ENCODE data around the gene NAALADL2.
"Not testable (repeated sequence)": the region's sequence is repeated elsewhere in the genome, so short reads cannot be mapped to it uniquely, and the experiment has no call there.

Gene NAALADL2

GRCh38 chr3:175478301-175478700 is 619.2 kb downstream of the NAALADL2 start:
- DNase-seq (ENCODE audit: low read depth, low spot score) = no peak

GRCh38 chr3:175479175-175479574 is 620.0 kb downstream of the NAALADL2 start:
- no peak for DNase-seq (ENCODE audit: low read depth, low spot score)

DNA sequence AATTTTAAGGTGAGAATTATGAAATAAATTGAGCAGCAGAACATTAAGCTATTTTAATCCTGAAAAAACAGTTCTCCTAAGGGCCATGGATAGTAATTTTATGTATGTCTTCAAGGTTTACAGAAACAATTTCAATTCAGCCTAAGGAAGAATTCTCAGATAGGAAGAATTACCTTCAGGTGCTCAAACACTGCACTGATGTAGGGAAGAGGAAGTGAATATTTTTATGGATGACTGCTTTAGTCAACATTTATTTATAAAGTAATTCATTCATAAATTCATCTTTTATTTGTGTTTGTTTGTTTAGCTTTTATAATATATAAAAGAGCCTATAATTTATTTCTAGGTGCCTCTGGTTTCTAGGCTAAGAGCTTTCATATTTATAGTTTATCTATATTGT is 620.7 kb downstream of the NAALADL2 start:
- no peak for DNase-seq (ENCODE audit: low read depth, low spot score)

DNA sequence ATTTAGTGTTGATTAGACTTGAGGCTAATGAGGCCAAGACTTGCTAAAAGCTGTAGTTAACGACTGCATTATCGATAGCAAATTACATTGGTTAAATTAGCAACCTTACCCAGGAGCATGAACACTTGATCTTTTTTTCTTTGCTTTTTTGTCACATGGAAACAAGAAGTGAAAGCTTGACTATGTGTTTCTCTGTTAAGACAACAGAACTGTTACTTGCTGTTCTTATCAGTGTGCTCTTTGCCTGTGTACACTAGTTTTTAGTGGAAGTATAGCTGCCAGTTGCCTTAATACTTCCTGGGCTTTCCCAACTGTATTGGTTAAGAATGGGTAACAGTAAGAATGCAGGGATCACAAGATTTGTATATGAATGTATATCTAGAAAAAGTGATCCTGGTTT is 625.5 kb downstream of the NAALADL2 start:
- DNase-seq (ENCODE audit: low read depth, low spot score) = no peak

GRCh38 chr3:175485436-175485835 is 626.3 kb downstream of the NAALADL2 start:
- DNase-seq (ENCODE audit: low read depth, low spot score) = no peak

- no peak for DNase-seq (ENCODE audit: low read depth, low spot score)
Measured at GRCh38 chr3:175486255-175486654, 627.1 kb downstream of the NAALADL2 start.

DNA sequence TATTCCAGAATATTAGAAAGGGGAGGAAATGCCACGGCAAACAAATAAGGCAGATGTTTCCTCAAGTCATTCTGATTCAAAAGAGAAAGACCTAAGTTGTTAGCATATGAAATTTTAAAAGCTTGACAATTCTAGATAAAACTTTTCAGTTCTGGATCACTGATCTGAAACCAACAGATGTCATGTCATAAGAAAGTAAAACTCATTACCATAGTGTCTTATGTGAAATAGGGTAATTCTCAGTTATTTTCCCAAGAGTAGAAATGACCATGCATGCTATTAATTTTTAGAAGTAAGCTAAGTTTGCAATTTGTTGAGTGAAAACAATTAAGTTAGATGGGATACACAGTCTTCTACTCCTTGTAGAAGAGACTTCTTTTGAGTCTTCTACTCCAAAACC is 630.3 kb downstream of the NAALADL2 start:
- DNase-seq (ENCODE audit: low read depth, low spot score) = no peak

GRCh38 chr3:175493301-175493700 is 634.2 kb downstream of the NAALADL2 start:
- DNase-seq (ENCODE audit: low read depth, low spot score) = no peak

DNA sequence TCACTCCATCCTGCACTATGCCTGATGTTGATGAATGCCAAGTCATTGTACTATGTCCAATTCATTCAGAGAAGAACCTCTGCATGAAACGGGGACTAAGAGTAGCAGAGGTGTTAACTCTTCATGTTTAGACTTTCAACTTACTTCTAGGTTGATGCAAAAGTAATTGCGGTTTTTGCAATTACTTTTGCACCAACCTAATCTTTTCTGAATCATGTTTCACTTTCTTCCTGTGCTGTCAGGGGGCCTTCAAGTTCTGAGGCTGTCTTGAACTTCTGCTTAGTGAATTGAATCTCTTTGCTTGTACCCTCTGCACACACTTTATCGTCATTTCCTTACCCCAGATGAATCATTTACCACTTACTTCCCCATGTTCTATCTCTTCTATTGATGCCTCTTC is 636.2 kb downstream of the NAALADL2 start:
- no peak for DNase-seq (ENCODE audit: low read depth, low spot score)

GRCh38 chr3:175502155-175502554 is 643.0 kb downstream of the NAALADL2 start:
- DNase-seq (ENCODE audit: low read depth, low spot score) = no peak

DNA sequence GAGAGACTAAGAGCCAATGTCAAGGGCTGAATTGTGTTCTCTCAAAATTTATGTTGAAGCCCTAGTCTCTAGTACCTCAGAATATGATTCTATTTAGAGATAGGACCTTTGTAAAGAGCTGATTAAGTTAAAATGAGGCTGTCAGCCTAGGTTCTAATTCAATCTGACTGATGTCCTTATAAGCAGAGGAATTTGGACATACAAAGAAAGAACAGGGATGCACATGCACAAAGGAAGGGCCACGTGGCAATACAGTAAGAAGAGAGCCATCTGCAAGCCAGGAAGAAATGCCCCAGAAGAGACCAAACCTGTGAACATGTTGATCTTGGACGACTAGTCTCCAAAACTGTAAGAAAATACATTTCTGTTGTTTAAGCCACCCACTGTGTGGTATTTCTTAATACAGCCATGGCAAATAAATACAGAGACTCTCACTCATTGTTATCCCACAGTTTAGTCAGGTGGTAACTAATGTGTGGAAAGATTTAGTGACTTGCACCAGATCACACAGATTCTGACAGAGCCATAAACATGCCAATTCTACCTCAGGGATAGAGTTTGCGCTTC is 652.2 kb downstream of the NAALADL2 start:
- no peak for DNase-seq (ENCODE audit: low read depth, low spot score)

GRCh38 chr3:175512700-175513099 is 653.6 kb downstream of the NAALADL2 start:
- no peak for DNase-seq (ENCODE audit: low read depth, low spot score)

DNA sequence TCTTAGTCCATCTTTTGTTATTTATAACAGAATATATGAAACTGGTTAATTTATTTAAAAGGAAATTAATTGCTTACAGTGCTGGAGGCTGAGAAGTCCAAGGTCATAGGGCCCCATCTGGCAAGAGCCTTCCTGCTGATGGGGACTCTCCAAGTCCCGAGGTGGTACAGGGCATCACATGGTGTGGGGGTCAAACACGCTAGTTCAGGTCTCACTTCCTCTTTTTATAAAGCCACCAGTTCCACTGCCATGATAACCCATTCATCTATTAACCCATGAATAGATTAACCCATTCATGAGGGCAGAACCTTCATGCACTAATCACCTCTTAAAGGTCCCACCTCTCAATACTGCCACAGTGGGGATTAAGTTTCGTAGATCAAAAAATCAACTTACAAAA is 659.3 kb downstream of the NAALADL2 start:
- no peak for DNase-seq (ENCODE audit: low read depth, low spot score)

- no peak for DNase-seq (ENCODE audit: low read depth, low spot score)
Measured at GRCh38 chr3:175521406-175521805, 662.3 kb downstream of the NAALADL2 start.

DNA sequence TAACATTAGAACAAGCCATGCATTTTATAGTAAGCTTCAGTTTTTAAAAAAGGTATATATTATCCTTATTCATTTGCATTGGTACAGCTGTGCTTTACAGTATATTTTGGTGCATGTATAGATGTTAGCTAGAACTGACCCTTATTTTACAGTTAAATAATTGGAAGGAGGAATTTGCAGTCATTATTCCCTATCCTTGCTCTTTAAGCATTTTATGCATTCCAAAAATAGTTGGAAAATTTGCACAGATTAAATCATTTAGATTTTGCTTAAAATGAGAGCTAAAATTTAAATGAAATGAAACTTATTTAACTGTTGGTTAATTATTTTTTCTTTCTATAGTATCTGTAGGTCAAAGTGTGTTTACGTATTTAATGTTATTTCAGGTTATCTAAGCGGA is 667.1 kb downstream of the NAALADL2 start:
- no peak for DNase-seq (ENCODE audit: low read depth, low spot score)

DNA sequence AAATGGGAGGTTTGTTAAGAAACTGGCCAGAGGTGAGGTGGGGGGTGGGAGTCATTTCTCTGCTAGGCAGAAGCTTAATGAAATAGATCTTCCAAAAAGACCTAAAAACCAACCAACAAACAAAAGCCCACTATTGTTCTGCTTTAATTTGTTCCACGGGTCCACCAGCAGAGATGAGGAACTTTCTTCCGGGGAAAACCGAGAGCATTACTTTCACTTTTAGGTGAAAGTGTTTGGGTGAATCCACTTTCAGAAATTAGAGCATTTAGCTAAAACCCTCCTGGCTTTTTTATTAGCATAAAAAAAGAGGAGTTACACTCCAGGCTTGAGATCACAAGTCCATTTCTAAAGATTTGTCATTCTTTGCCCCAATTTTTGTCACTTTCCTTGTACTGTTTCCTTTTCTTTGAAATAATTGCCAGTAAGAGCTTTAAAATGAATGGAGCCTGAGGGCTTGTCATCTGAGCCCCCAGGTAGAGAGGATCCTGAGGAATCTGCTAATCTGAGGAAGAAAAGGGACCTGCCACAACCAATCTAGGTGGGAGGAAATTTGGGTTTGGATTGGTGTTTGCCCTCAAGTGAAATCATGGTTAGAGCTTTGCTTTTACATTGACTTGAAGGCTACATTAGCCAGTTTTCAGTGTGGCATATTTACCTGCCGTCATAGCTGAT is 667.6 kb downstream of the NAALADL2 start:
- DNase-seq (ENCODE audit: low read depth, low spot score) = no peak

DNA sequence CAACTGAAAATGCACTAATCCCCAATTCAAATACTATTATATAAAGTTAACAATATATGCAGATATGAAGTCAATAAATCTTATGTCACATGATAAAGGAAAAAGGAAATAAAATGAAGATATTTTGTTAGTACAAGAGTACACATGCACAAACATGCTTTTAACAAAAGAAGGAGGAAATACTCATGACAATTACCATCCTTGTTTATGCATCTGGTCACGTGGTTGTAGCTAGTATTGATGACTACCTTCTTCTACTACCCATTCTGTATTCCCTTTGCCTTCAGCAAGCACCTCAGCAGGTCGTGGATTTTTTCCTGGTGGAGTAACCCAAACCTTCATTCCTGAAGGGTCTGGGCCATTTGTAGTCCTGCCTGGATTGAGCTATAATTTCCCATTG is 669.6 kb downstream of the NAALADL2 start:
- DNase-seq (ENCODE audit: low read depth, low spot score) = not testable (repeated sequence)

DNA sequence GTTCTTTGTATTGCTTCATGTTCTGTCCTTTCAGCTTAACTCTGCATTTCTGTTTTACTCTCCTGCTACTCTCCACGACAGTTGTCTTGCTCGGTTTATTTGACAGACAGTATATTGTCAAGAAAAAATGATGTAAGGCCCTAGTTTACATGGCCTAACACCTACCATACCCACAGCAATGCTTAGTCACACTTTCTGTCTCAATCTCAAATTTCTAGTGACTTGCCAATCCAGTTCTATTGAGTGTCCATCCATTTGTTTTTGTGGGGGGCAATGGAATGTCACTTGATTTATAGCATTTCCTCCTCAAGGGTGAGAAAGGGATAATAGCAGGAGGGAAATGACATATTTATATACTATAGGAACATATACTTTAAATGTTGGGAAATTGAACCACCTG is 676.2 kb downstream of the NAALADL2 start:
- DNase-seq (ENCODE audit: low read depth, low spot score) = no peak

DNA sequence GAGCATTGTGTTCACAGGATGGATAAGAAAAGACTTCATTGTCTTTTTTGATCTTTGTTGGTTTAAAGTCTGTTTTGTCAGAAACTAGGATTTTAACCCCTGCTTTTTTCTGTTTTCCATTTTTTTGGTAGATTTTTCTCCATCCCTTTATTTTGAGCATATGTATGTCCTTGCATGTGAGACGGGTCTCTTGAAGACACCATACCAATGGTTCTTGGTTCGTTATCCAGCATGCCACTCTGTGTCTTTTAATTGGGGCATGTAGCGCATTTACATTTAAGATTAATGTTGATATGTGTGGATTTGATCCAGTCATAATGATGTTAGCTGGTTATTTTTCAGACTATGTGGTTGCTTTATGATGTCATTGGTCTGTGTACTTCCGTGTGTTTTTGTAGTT is 687.0 kb downstream of the NAALADL2 start:
- no peak for DNase-seq (ENCODE audit: low read depth, low spot score)

DNA sequence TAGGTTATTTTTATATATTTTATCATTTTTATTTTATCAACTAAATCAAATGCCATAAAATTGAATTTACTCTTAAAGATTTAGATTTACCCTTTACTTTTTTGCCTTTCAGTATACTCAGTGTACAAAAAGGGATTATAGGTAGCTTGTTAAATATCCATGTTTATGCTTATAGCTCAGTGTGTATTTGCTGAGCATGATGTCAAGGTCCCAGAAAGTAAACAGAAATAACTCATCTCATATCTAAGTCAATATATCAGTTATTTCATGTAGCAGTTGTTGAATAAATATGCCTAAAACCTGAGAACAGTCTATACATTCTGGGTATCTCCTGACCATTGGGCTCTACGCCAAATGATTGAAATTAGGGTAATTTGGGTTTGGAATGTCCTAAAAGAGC is 693.8 kb downstream of the NAALADL2 start:
- no peak for DNase-seq (ENCODE audit: low read depth, low spot score)

DNA sequence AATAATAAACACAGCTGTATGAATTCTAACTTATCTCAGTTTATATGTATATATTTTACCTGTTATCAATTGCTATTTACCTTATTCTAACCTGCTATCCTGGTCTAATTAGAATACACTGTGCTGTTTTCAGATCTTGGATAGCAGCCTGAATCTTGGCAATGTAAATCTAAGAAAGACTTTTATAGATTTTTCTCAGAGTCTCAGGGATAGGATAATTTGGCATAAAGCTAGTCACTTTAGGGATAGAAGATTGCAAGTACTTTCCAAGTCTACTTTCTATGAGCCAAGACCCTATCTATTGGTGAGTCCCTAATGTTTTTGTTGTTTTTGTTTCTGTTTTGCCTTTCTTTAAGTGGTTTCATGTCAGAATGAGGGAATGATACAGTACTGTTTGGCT is 695.7 kb downstream of the NAALADL2 start:
- no peak for DNase-seq (ENCODE audit: low read depth, low spot score)

DNA sequence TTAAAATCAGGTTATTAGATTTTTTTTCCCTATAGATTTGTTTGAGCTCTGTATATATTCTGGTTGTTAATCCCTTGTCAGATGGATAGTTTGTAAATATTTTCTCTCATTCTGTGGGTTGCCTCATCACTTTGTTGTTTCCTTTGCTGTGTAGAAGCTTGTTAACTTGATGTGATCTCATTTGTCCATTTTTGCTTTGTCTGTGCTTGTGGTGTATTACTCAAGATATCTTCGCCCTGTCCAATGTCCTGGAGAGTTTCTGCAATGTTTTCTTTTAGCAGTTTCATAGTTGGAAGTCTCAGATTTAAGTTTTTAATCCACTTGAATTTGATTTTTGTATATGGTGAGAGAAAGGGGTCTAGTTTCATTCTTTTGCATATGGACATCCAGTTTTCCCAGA is 699.1 kb downstream of the NAALADL2 start:
- no peak for DNase-seq (ENCODE audit: low read depth, low spot score)

DNA sequence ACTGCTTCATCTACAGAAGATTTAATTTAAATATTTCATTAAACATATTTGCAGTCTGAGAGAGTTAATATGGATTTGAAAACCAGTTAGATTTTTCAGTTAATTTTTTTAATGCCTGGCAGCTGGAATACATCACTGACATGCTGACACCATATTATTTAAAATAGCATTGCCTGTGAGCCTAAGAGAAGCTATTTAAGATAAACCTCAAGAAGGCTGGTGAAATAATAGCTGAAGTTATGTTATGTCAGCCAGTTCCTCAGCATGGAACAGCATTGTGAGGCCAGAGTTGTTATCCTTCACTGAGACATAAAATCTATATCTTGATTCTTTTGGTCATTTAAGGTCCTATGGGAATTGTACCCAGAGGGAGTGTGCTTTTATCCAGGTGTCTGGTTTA is 705.2 kb downstream of the NAALADL2 start:
- DNase-seq (ENCODE audit: low read depth, low spot score) = no peak

DNA sequence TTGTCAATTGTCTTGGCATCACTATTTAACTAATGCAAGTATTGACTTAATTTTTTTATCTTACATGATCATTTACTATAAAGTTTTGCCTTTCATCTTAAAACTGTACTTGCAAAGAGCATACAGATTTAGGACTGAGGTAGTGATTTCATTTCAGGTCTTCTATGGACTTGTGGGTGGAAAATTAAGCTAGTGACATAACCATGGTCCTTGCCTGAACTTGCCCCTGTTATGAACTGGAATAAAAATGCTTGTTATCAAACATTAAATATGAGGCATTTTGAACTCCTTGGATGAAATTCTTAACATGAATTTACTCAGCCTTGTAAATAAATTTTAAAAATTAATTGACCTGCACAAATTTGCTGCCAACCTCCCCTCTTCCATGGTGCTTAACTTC is 712.0 kb downstream of the NAALADL2 start:
- DNase-seq (ENCODE audit: low read depth, low spot score) = no peak

Measured in activated naive CD8-positive, alpha-beta T cell treated with anti-CD3 and anti-CD28 coated beads, Interleukin-2, amount 50 U/mL, for 16 hours (primary cell).